Mucosa of descending colon (tissue), 3 donors: Measurements from ENCODE around the gene TCERG1. TPM values are rescaled to one million over a fixed set of nuclear protein-coding genes. Genes with fewer than 3 reads are reported as not detected.

Experiments used
- ATAC-seq: fragments of 200-7000 bp; cut with Tn5 transposase; one replicate; pipeline ENCODE4 v1.9.1; 2020; ENCODE audit warnings: mild to moderate bottlenecking, moderate library complexity
- DNase-seq, 3 donors: peaks; one replicate each; pipeline ENCODE4 v3.0.0-alpha.2; 2020
- H3K36me3 ChIP-seq: fragments of 200-600 bp; one replicate; pipeline ENCODE4 v1.8.0; 2021; ENCODE audit warnings: low read depth, mild to moderate bottlenecking
- H3K4me1 ChIP-seq: fragments of 200-600 bp; one replicate; pipeline ENCODE4 v1.8.0; 2021; ENCODE audit warnings: low read depth, mild to moderate bottlenecking
- H3K4me3 ChIP-seq: fragments of 200-600 bp; one replicate; pipeline ENCODE4 v1.8.0; 2021; ENCODE audit warnings: mild to moderate bottlenecking
- H3K9me3 ChIP-seq: fragments of 200-600 bp; one replicate; pipeline ENCODE4 v1.8.0; 2021; ENCODE audit warnings: mild to moderate bottlenecking
- CTCF ChIP-seq: fragments of 200-600 bp; IDR thresholded peaks from one replicate; pipeline ENCODE4 v1.8.0; 2022; ENCODE audit warnings: antibody characterized with exemption, mild to moderate bottlenecking
- intact Hi-C, 2 donors: fragments of 100-400 bp; cut with DNase I in 1 of 2; cut with micrococcal nuclease in 1 of 2; formaldehyde crosslinking; loops; one replicate each; pipeline versions ENCODE4 v1.11.0 to v1.11.1; 2022; cut with DNase I, micrococcal nuclease
- long read RNA-seq, 2 donors: library from polyadenylated mRNA; unstranded; transcript quantifications; one replicate each; pipeline ENCODE4 v2.0.0, GENCODE V29; 2019 to 2021
- total RNA-seq, 3 donors: library from RNA; stranded (reverse); fragmentation: NEBNext Ultra II Directional in 2 of 3; extraction: Animal tissue kit (Norgen Biotek cat#: 25700) in 2 of 3; gene quantifications; one replicate each; pipeline versions ENCODE4 v1.2.1 to v1.2.4, GENCODE V29; 2021 to 2023
- donor health status: DM: no; HTN: no; CAD: no; lungs with moderate emphysema.
- donor health status: DM: no; HTN: no; CAD: no.
- donor health status: DM: no; HTN: yes; CAD: no.

The TCERG1 gene
- total RNA-seq = 10 to 100 TPM; 44.3 to 63.8 (median 55.4) TPM
- long read RNA-seq, donor 1, partial matches to known transcripts = 16 of 24 reads
- long read RNA-seq, donor 1, other reads (novel, unspliced or antisense) = 7 of 24 reads
- long read RNA-seq, donor 2, partial matches to known transcripts = 10 of 10 reads
- long read RNA-seq, donor 2, other reads (novel, unspliced or antisense) = 0 of 10 reads

GRCh38 chr5:146446861-146447733 is at the start of gene TCERG1:
TSS of gene TCERG1 (plus strand) at chr5:146447333. CDS start at chr5:146447350, 17 bp downstream.
- ATAC-seq (peak; percentile 93), DNase-seq (peak; percentile 98 to 99 (median 99))
- H3K9me3 ChIP-seq = no peaks in the 10 kb centered on the region
- peaks cover 34% of the 10 kb centered on the region for H3K4me1 ChIP-seq
- intact Hi-C loops = no loop called here
- H3K36me3 ChIP-seq = peaks cover 4% of the 10 kb centered on the region
- H3K4me3 ChIP-seq = peak within 1 kb of the TSS; percentile 99
- TF ChIP-seq CTCF = peak; percentile 80

- no peak for TF ChIP-seq CTCF
- Histone ChIP-seq H3K4me3 (no peak overlapping the region), H3K4me1 (no peaks in the 10 kb centered on the region), H3K36me3 (no peaks in the 10 kb centered on the region), H3K9me3 (no peaks in the 10 kb centered on the region)
- intact Hi-C loops = no loop called here
- DNase-seq = no peak
- no peak for ATAC-seq
Measured at GRCh38 chr5:146398826-146399225, 48.3 kb upstream of the TCERG1 start.

- TF ChIP-seq CTCF = no peak
- intact Hi-C loops = no loop called here
- H3K4me3 ChIP-seq = no peak overlapping the region
Measured at GRCh38 chr5:146399481-146399880, 47.7 kb upstream of the TCERG1 start.

GRCh38 chr5:146400201-146400600 is 46.9 kb upstream of the TCERG1 start:
- ATAC-seq (no peak), DNase-seq (no peak)
- no peaks in the 10 kb centered on the region for H3K4me1 ChIP-seq
- TF ChIP-seq CTCF = no peak
- H3K9me3 ChIP-seq = no peaks in the 10 kb centered on the region
- intact Hi-C loops = loop anchor here in 1 of 2 donors (10.0 kb wide), 1 partner anchor 105 kb away; no protein-coding TSS in a partner anchor
- H3K36me3 ChIP-seq = no peaks in the 10 kb centered on the region
- no peak overlapping the region for H3K4me3 ChIP-seq

More at GRCh38 chr5:146399481-146399880, 47.7 kb upstream of the TCERG1 start:
- H3K4me1 ChIP-seq = no peaks in the 10 kb centered on the region
- DNase-seq (no peak), ATAC-seq (no peak)
- H3K36me3 ChIP-seq = no peaks in the 10 kb centered on the region
- no peaks in the 10 kb centered on the region for H3K9me3 ChIP-seq

- TF ChIP-seq CTCF = no peak
- Histone ChIP-seq H3K9me3 (no peaks in the 10 kb centered on the region), H3K4me1 (no peaks in the 10 kb centered on the region), H3K4me3 (no peak overlapping the region), H3K36me3 (no peaks in the 10 kb centered on the region)
- intact Hi-C loops = loop anchor here in 1 of 2 donors (10.0 kb wide), 1 partner anchor 106 kb away; no protein-coding TSS in a partner anchor
- DNase-seq (no peak), ATAC-seq (no peak)
Measured at GRCh38 chr5:146401021-146401420, 46.1 kb upstream of the TCERG1 start.
